ENCODE measurements around the gene STK38.

Gene STK38

DNA sequence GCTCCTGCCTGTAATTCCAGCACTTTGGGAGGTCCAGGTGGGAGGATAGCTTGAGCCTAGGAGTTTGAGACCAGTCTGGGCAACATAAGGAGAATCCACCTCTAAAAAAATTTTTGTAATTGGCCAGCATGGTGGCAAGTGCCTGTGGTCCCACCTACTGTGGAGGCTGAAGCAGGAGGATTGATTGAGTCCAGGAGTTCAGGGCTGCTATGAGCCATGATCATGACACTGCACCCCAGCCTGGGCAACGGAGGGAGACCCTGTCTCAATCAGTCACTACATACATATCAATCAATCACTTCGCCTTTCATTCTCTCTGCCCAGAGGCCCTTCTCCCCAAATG, 1.1 kb upstream of the STK38 start:
- no peak overlapping the region for H3K4me3 ChIP-seq
- no peak overlapping the region for H3K27ac ChIP-seq
- no peak for DNase-seq (ENCODE audit: low spot score)
- TF ChIP-seq, protein P1, sequence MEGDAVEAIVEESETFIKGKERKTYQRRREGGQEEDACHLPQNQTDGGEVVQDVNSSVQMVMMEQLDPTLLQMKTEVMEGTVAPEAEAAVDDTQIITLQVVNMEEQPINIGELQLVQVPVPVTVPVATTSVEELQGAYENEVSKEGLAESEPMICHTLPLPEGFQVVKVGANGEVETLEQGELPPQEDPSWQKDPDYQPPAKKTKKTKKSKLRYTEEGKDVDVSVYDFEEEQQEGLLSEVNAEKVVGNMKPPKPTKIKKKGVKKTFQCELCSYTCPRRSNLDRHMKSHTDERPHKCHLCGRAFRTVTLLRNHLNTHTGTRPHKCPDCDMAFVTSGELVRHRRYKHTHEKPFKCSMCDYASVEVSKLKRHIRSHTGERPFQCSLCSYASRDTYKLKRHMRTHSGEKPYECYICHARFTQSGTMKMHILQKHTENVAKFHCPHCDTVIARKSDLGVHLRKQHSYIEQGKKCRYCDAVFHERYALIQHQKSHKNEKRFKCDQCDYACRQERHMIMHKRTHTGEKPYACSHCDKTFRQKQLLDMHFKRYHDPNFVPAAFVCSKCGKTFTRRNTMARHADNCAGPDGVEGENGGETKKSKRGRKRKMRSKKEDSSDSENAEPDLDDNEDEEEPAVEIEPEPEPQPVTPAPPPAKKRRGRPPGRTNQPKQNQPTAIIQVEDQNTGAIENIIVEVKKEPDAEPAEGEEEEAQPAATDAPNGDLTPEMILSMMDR (IDR thresholded peaks at IDR 0.05) = no peak

DNA sequence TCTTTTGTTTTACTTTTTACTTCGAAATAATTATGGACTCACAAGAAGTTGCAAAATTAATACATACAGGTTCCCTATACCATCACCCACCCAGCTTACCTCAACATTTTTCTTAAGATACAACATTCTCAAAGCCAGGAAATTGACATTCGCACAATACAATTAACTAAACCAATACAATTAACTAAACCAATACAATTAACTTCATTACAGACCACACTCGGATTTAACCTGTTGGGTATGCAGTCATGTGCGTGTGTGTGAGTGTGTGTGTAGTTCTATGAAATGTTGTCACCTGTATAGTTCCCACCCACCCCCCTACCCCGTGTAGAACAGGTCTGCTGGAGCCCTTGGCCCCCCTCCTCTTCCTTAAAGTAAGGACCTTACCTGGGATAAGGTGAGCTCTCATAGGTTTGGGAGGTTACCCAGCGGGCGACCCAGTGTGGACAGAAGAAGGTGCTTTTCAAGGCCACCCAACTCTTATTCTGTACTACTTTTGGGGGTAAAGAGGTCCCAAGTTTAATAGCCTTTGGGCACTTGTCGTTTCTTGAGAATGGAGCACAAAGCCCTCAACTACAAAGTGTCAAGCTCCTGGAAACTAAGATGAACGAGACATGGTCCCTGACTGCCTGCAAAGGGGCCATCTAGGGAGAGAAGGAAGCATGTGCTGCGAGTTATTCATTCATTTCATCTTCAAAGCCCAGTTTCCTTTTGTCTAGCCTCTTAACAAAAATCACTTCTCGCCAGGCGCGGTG, 544 bp upstream of the STK38 start:
- TF ChIP-seq, protein P1 (IDR thresholded peaks at IDR 0.05) = no peak
- no peak for DNase-seq (ENCODE audit: low spot score)
- Histone ChIP-seq H3K4me3 (peak overlapping the region; percentile 84), H3K27ac (peak overlapping the region; percentile 88 to 96)

DNA sequence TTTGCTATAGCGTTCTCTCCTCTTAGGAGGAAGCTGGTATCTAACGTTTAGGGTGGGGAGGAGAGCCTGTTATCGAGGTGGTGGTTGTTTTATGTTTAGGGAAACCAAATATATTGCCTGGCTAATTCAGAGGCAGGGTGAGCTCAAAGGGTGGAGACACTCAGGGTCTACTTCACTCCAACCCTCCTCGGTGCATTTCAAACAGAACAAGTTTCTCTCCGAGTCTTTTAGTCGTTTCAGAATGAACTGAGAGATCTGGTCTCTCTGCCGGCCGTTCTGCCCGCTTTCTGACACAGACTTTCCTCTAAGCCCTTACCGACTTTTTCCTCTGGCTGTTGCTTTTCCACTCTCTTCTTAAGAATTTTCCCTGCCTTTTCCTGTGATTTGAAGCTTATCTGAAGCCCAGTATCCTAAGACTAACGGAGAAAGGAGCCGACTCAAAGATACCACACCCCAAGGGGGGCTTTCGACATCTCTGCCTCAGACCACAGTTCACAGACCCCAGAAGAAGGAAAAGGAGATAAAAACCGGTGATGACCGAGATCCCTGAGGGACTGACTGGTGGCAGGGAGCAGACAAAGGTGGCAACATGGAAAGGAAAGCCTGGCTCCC, 865 bp downstream of the STK38 start:
- DNase-seq (ENCODE audit: low spot score) = no peak
- TF ChIP-seq, protein P1 (IDR thresholded peaks at IDR 0.05) = no peak
- H3K27ac ChIP-seq = peak overlapping the region; percentile 88 to 96
- H3K4me3 ChIP-seq = peak overlapping the region; percentile 84

DNA sequence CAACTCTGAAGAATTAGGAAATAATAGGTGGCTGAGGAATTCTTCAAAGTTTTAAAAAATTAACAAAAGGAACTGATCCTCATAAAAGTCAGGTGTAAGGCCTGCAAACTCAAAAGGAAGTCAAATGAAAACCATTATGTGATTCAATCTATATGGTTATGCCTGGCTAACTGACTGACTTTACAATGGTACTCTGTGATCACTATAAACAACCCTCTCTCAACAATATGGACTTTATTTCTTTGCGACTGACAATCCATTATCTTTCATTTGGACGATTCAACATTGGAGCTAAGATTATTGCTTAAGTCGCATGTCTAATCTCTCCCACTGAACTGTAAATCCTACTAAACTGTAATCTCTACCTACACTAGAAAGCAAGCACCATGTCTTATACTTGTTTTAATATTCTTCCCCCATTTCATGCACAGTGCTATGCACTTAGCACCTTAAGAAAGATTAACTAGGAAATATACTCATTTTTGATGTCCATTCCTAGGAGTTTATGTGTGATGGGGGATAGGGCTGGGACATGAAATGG, 1.4 kb downstream of the STK38 start:
- TF ChIP-seq, protein P1 (IDR thresholded peaks at IDR 0.05) = no peak
- H3K27ac ChIP-seq = peak overlapping the region; percentile 88 to 96
- H3K4me3 ChIP-seq = peak overlapping the region; percentile 84
- no peak for DNase-seq (ENCODE audit: low spot score)

DNA sequence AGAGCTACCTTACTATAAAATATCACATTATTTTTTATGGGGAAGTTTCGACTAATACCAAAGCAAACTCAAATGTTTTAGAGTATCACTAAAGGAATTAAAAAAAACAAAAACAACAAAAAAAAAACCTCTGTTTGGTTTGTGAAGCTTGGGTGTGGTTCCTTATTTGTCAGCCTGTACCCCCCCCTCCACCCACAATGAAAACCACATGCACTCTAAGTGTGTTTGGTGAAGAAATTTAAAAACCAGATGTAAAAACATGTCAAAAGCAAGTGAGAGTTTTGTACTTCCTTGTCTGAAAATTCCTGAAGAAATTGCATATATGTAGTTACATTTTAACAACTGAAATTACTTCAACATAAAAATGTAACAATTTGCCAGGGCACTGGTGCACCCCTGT, 3.1 kb downstream of the STK38 start:
- DNase-seq (ENCODE audit: low spot score) = no peak
- Histone ChIP-seq H3K27ac (peak overlapping the region in 1 of 2 donors; percentile 43), H3K4me3 (peak overlapping the region; percentile 49)
- TF ChIP-seq, protein P1 (IDR thresholded peaks at IDR 0.05) = no peak

DNA sequence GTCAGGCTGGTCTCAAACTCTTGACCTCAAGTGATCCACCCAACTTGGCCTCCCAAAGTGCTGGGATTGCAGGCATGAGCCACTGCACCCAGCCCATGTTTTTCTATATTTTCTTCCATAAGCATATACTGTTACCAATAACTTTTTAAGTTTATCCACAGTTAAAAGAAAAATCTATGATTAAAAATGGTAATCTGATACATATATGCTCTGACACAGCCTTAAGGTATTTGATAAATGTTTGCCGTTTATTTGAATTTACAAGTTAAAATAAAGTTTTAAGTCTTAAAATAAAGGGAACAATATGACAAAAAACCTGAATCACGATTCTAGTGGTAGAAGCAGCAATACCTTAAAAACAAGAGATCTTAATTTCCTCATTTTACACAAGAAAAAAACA, 5.2 kb downstream of the STK38 start:
- TF ChIP-seq, protein P1 (IDR thresholded peaks at IDR 0.05) = no peak
- H3K27ac ChIP-seq = no peak overlapping the region
- no peak overlapping the region for H3K4me3 ChIP-seq
- DNase-seq (ENCODE audit: low spot score) = no peak
